ENCODE results near the gene SIN3A.
"Not testable (repeated sequence)": the region's sequence is repeated elsewhere in the genome, so short reads cannot be mapped to it uniquely, and the experiment has no call there.

The SIN3A gene

DNA sequence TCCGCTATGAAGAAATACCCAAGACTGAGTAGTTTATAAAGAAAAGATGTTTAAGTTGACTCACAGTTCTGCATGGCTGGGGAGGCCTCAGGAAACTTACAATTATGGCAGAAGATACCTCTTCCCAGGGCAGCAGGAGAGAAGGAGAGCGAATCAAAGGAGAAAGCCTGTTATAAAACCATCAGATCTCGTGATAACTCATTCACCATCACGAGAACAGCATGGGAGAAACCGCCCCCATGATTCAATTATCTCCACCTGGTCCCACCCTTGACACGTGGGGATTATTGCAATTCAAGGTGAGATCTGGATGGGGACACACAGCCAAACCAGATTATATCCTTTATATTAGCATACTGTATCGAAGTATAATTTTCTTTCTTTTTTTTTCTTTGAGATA is 119.4 kb downstream of the SIN3A start:
- not testable (repeated sequence) for DNase-seq

DNA sequence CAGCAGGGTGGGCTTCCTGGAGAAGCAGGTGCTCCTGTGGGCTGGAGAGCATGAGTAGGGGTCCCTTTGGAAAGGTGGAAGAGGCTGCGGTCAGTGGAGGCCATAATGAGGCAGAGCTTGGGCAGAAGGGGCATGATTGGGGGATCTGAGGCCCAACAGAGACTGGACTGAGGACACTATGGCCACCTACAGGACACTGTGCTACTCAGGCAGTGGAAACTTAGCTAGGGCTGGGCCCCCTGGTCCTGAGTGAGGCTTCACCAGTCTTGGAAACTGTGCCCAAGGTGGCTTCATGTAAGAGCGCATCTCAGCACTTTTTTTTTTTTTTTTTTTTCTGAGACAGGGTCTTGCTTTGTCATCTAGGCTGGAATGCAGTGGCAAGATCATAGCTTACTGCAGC is 121.9 kb downstream of the SIN3A start:
- DNase-seq: no peak

DNA sequence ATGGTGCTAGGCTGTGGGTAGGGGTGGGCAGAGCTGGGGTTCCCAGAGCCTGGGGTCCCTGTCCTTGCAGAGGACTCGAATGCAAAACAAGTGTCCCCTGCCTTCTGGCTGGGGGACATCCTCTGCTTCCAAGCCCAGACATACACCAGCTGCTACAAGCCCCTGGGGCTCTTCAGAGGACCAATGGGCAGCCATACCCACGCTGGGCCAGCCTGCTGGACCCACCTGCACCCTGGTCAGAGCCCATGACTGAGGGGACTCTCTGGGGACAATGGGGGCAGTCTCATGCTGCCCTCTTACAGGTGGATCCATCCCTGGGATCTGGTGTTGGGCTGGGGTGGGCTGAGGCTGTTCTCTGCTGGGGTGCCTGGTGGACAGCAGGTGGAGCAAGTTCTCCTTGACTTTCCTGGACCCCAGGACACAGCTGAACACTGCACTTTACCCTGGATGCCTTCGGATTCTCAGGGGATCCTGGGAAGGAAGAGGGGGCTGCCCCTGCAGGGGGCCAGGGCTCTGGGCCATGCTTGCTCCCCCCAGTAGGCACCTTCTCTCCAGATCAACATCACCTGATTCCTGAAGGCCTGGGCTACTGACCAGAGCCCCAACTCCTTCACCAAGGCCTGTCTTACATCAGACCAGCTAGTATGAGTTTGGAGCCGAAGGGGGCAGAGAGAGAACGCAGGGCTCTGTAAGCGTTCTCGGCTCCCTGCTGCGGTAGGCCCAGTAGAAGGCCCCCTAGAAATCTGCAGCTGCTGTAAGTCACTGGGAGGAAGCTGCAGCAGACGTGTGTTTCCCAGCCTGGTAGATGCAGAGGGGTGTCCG is 122.8 kb downstream of the SIN3A start:
- no peak for DNase-seq

DNA sequence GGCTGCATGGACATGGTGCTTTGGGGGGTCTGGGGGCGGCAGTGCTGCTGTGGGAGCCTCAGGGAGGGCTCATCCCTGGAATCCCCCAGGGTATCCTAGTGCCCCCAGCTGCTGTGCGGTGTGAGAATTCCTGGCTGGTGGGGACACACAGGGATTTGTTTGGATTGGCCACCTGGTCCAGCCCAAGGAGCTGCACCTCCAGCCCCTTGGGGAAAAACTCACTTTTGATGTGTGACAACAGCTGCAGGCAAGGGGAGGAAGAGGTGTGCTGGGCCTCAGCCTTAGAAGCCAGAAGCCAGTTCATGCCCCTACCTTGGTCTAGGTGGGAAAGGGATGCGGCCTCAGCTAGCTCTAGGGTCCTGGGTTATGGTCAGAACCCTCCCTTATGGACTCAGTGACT is 124.0 kb downstream of the SIN3A start:
- no peak for DNase-seq

DNA sequence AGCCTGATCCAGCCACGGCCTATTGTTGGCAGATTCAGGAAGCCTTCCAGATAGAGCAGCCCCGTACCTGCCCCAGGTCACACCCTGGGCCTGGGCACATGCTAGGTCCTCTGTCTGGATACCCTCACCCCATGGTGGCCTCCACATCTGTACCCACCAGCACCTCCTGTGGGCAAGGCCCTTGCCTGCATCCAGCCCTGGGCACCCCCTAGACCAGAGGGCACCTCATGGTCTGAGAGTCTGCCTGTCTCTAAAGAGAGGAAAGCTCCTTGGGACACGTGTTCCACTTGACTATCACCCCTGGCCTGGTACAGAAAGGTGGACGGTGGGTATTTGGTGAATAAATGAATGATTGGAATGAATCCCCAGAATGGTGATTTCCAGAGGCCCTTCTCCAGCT is 124.5 kb downstream of the SIN3A start:
- no peak for DNase-seq

GRCh38 chr15:75325922-75326321 is 125.6 kb downstream of the SIN3A start:
- no peak for DNase-seq

DNA sequence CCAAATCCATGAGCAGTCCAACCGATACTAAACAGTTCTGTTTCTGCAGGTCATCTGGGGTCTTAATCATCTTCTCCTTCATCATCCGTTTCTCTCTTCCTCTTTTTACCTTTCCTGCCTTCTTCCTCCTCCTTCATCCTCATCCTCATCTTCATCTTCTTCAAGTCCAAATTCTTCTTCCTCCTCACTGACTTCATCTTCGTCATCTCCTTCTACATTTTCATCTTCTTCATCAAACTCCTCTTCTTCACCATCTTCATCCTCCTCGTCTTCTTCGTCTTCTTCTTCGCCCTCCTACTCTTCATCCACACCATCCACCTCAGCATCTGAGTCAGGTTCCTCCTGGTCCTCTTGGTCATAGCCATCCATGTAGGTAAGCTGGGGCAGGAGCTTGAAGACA is 129.8 kb downstream of the SIN3A start:
- no peak for DNase-seq
